A673 (cell line): ENCODE measurements around the gene ASTN2.

Experiments
- EZH2 ChIP-seq: fragments of 200-600 bp; sonication (generic); IDR thresholded peaks from 2 replicates; pipeline ENCODE4 v1.6.1; 2017; ENCODE audit warnings: borderline replicate concordance, low read depth, mild to moderate bottlenecking, mixed read lengths, antibody characterized with exemption, low read length; ENCODE audit not compliant: poor library complexity, severe bottlenecking
- TF ChIP-seq, protein P1 (sequence below): fragments of 300-800, 200-600 bp; sonication (generic); conservative IDR thresholded peaks from 2 replicates; pipeline ENCODE4 v1.5.1; 2017; ENCODE audit warnings: low read depth, mild to moderate bottlenecking, antibody characterized with exemption, low read length, moderate library complexity, mixed read lengths

DNA sequence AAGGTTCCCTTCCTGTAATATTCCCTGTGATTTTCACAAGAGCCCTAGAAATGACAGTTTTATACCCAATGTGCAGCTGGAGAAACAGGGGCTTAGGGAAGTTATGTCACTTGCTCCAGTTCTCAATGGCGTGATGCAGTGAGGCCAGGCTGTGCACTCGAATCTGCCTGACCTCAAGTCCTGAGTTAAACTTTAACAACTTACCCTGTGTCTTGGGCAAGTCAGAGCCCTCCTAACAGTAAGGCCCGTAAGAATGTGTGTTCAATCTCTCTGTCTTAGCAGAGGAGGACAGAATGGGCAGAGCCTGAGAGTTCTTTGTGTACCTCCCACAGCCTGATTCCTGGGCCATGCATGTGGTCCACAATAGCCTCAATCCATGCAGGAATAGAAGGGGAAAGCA, 546.7 kb downstream of the ASTN2 start:
- TF ChIP-seq EZH2 = no peak
- TF ChIP-seq, protein P1, sequence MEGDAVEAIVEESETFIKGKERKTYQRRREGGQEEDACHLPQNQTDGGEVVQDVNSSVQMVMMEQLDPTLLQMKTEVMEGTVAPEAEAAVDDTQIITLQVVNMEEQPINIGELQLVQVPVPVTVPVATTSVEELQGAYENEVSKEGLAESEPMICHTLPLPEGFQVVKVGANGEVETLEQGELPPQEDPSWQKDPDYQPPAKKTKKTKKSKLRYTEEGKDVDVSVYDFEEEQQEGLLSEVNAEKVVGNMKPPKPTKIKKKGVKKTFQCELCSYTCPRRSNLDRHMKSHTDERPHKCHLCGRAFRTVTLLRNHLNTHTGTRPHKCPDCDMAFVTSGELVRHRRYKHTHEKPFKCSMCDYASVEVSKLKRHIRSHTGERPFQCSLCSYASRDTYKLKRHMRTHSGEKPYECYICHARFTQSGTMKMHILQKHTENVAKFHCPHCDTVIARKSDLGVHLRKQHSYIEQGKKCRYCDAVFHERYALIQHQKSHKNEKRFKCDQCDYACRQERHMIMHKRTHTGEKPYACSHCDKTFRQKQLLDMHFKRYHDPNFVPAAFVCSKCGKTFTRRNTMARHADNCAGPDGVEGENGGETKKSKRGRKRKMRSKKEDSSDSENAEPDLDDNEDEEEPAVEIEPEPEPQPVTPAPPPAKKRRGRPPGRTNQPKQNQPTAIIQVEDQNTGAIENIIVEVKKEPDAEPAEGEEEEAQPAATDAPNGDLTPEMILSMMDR = no peak
